Uterus (tissue), 2 donors: ENCODE data around the gene ZNF283.

ENCODE experiments used
- CTCF ChIP-seq, 4 experiments: fragments of 200-600 bp in 2 of 4; fragments of 450-650 bp in 2 of 4; sonication (generic) in 2 of 4; IDR thresholded peaks; one replicate each; pipeline ENCODE4 v1.5.1; 2016 to 2019; ENCODE audit warnings: antibody characterized with exemption in 4 of 4, mild to moderate bottlenecking in 2 of 4, moderate library complexity in 1 of 4
- POLR2A ChIP-seq, 2 donors: fragments of 450-650 bp; IDR thresholded peaks; one replicate each; pipeline ENCODE4 v1.6.1; 2016; ENCODE audit warnings: antibody characterized with exemption in 2 of 2, mild to moderate bottlenecking in 1 of 2, moderate library complexity in 1 of 2

- TF ChIP-seq CTCF (IDR thresholded peaks at IDR 0.05) (no peak), POLR2A (IDR thresholded peaks at IDR 0.05) (no peak)
These were observed 40.5 kb upstream of the ZNF283 start for GRCh38 chr19:43786665-43787064.
